Myocyte (in vitro differentiated cells): ENCODE measurements around the gene CX3CR1. TPM values are rescaled to one million over a fixed set of nuclear protein-coding genes. Genes with fewer than 3 reads are reported as not detected.
"Not testable (repeated sequence)": the region's sequence is repeated elsewhere in the genome, so short reads cannot be mapped to it uniquely, and the experiment has no call there.

ENCODE experiments used
- DNase-seq: peaks from one replicate; pipeline ENCODE4 v3.0.0-alpha.2; 2012; ENCODE audit warnings: low read depth
- polyA plus RNA-seq: library from polyadenylated mRNA; unstranded; fragments of >200 nt; gene quantifications from one replicate; pipeline ENCODE4 v1.2.1, GENCODE V29; 2012; ENCODE audit warnings: missing spikeins
- total RNA-seq: library from RNA; depleted of rRNA; stranded (reverse); fragments of >200 nt; gene quantifications from 2 replicates; pipeline ENCODE4 v1.2.3, GENCODE V29; 2014

The CX3CR1 gene
- not detected in 2 replicates for total RNA-seq
- 0.39 TPM for polyA plus RNA-seq

DNA sequence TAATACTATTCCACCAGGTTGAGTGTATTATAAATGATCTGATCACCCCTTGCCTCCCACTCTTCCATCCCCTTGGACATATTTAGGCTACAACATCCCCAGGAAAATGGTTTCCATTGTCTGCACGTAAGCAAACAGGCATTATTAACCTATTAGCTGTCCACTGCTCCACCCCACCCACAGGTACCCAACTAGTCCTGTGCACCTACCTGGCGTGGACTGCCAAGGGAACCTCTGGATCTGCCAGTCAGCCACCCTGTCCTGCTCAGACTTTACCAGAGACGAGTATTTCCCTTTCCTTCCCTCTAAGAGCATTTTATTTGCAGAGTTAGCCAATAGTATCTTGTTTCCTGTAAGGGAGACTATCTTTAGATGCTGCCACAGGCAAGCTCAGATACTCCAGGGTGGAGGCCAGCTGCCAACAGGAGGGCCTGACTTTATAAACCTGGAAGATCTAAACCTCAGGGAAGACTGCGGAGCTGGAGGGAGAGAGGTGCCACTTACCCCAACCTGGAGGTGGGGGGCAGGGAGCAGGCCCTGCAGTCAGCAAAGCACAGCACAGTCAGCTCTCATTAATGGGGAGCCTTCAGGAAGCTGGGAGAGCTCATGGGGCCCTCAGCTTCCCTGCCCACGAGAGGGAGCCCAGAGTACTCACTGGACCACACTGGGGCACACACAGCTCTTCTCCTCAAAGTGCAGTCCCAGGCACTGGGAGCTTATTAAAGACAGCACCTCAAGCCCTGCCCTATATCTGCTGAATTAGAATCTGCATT, at the start of gene CX3CR1:
TSS of gene CX3CR1 (minus strand) at position 292 of the 773 bp plus-strand sequence. CDS start 13,527 bp downstream, outside the sequence.
- DNase-seq, result no peak

DNA sequence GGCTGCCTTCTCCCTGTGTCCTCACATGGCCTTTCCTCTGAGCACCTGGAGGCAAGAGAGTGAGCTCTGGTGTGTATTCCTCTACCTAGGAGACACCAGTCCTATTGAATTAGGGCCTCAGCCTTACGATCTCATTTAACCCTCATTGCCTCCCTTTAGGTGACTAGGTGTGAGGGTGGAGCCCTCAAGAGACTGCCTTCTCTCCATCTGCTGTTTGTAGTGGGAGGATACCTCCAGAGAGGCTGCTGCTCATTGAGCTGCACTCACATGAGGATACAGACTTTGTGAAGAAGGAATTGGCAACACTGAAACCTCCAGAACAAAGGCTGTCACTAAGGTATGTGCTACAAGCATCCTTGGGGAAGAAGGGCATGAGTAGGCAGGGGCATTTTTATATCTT, 49.7 kb upstream of the CX3CR1 start, which contains the start of gene CCR8:
TSS of gene CCR8 (plus strand) at position 217 of the 400 bp plus-strand sequence. CDS start 2,623 bp downstream, outside the sequence.
- no peak for DNase-seq

- DNase-seq, result no peak
Measured at GRCh38 chr3:39327746-39328349, 48.0 kb upstream of the CX3CR1 start.

DNA sequence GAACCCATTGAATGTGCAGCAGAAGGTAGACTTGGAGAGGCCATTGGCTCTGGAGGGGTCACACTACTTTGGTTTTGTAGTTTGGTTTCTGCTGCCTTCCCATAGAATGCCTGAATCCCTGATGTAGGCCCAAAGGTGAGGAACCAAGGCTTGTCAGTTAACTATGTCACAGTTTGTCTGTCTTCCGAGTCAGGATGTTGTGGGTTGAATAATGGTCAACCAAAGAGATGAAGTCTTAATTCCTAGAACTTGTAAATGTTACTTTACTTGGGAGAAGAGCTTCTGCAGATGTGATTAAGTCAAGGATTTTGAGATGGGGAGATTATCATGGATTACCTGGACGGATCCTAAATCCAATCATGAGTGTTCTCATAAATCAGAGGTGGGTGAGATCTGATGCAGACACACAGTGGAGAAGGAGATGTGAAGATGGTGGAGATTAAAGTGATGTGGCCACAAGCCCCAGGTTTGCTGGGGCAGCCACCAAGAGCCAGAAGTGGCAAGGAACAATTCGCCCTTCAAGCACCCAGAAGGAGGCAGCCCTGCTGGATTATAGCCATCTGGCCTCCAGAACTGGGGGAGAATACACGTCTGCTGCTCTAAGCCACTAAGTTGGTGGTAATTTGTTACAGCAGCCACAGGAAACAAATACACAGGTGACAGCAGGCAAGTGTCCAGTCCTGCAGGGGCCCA, 47.4 kb upstream of the CX3CR1 start:
- no peak for DNase-seq

DNA sequence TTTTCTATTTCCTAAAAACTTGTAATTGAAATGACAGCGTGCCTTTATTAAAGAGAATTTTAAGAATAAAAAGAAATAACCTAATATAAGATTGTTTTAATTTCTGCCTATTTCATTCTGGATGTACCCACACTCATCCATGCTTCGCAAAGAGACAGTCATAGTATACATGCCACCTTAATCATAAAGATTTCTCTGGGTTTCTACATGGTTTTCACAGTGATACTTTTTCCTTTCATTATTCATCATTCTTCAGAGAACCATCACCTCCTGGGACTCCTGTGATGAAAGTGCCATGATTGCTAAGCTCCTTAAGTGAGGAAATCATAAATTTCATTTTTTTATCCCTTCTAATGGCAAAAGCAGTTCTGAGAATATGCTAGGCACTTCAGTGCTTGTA, 45.4 kb upstream of the CX3CR1 start:
- no peak for DNase-seq

DNA sequence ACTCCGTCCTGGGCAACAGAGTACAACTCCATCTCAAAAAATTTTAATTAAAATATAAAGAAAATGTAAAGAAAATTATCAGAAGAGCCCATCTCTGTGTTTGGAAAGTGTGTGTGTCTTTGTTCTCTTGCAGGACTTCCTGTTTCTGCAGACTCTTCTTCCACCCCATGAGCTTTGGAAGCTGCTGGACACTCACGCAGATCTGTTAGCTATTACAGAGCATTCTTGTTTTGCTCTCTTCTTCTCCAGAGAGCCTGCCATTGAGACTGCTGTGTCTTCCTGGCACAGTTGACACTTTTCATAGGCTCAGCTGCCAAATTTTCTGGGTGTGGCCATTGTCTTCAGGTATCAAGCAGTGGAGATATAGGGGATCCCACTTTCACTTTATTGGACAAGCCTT, 43.7 kb upstream of the CX3CR1 start:
- no peak for DNase-seq

- no peak for DNase-seq
Measured at GRCh38 chr3:39322936-39323335, 43.1 kb upstream of the CX3CR1 start.

DNA sequence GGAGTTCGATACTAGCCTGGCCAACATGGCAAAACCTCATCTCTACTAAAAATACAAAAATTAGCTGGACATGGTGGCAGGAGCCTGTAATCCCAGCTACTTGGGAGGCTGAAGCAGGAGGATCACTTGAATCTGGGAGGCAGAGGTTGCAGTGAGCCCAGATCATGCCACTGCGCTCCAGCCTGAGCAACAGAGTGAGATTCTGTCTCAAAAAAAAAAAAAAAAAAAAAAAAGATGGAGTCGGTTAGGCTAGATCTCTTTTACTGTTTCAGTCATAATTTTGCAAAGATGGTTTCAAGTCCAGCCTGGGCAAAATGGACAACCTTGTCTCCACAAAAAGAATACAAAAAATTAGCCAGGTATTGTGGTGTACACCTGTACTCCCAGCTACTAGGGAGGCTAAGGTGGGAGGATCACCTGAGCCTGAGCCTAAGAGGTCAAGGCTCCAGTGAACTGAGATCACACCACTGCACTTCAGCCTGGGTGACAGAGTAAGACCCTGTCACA, 42.4 kb upstream of the CX3CR1 start:
- DNase-seq, result not testable (repeated sequence)

DNA sequence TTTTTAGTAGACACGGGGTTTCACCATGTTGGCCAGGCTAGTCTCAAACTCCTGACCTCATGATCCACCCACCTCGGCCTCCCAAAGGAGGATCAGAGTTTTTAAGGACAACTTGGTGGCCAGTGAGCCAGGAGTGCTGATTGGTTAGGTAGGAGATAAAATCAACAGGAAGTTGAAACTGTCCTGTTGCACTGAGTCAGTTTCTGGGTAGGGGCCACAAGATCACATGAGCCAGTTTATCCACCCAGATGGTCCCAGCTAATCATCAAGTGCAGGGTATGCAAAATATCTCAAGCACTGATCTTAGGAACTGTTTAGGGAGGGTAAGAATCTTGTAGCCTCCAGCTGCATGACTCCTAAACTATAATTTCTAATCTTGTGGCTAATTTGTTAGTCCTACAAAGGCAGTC, 41.7 kb upstream of the CX3CR1 start:
- not testable (repeated sequence) for DNase-seq

DNA sequence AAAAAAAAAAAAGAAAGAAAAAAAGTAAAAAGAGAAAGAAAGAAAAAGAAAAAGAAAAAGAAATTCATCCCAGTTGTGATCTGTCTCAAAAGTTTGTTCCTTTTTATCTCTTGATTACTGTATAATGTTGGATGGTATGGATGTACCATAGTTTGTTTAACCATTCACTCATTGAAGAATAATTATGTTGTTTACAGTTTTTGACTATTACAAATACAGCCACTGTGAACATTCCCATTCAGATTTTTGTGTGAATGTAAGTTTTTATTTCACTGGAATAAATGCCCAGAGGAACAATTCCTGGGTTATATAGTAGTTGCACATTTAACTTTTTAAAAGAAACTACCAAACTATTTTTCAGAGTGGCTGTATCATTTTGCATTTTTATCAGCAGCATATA, 39.4 kb upstream of the CX3CR1 start:
- no peak for DNase-seq

GRCh38 chr3:39318301-39318700, 38.5 kb upstream of the CX3CR1 start:
- DNase-seq, result no peak

GRCh38 chr3:39317571-39318169, 37.8 kb upstream of the CX3CR1 start:
- no peak for DNase-seq

DNA sequence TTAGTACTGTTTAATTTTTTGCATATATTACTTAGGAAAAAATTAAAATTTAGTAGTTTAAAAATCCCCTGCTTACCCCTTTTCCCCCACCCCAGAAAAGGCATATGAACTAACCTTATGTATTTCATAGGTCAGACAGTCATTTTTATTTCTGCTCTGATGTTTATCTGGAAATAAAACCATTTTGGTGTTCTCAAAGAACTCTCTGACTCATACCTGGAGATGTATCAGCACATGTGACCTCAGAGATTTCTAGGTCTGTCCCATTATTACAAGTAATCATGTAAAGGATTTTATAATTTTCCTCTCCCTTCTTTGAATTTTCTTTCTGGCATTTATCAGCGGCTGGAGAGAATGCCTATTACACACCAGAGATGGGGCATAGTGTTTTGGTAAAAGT, 35.6 kb upstream of the CX3CR1 start:
- no peak for DNase-seq

GRCh38 chr3:39313289-39313688, 33.5 kb upstream of the CX3CR1 start:
- no peak for DNase-seq

DNA sequence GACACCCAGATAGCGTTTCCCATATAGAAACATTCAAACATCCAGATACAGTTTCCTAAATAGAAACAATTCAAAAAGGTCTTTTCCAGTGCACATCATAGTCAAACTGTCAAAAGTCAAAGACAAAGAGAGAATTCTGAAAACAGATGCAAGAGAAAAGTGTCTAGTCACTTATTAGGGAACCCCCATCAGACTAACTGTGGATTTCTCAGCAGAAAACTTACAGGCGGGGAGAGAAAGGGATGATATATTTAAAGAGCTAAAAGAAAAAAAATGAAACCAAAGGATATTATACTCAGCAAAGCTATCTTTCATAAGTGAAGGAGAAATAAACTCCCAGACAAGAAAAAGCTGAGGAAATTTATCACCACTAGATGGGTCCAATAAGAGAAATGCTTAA, 22.3 kb upstream of the CX3CR1 start:
- DNase-seq, result no peak

DNA sequence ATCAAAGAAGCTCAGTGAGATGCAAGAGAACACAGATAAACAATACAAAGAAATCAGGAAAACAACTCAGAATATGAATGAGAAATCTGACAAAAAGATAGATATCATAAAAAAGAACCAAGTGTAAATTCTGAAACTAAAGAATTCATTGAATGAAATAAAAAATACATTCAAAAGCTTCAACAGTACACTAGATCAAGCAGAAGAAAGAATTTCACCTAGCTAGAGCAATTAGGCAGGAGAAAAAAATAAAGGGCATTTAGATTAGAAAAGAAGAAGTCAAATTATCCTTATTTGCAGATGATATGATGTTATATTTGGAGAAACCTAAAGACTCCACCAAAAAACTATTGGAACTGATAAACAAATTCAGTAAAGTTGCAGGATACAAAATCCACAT, 19.4 kb upstream of the CX3CR1 start:
- no peak for DNase-seq

- no peak for DNase-seq
Measured at GRCh38 chr3:39296197-39297077, 16.6 kb upstream of the CX3CR1 start.

DNA sequence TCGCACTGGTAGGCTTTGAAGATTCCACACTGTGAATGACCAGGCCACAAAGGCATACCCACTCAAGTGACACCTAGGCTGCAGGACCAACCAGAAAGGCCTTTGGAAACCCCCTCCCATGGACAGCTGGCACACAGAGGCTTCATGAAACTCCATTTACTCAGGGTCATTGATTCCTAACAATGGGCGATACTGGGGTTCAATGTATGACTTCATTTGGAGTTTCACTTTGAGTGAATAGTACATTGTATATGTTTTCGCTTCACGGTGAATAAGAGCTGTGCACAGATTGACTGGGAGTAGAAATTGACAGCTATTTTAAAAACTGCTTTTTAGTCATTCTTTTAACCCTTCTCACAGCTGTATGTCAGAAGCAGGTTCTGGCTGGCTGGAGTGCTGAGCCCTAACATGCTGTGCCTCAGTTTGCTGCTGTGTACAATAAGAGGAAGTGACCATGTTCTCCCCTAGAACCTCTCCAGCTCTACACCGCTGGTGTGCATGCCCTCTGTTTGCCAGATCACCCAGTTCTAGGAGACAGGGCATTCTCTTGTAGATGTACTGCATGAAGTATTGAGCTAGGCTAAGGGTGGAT, 15.4 kb upstream of the CX3CR1 start:
- DNase-seq, result no peak

DNA sequence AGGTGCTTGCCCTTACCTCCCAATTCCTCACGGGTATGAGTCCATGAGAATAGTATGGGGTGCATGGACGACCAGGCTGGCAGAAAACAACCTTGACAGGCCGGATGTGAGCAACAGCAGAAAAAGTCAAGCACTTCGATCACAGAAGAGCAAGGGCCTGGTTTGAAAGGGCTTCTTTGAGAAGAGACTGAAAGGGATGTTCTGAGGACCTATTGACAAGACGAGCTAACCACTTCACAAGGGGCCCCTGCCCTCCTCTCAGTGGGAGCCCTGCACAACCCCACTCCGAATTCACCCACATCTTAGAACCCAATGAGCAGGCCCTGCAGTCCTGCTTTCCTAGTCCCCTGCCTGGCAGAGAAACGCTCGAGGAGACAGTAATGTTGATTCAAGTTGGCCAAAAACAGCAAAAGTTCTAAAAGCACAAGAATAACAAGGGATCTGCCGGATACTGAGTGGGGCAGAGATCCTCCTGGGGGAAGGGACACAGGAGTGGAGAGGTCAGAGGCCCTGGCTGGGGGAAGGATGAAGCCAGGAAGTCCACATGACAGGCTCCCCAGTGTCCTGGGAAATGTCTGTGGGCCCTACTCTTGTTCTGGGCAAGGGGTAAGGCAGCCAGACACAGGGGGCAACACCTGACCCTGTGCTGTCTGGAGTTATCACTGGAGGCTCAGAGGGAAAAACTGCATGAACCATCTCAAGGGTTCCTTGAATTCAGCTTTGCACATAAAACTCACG, 14.8 kb upstream of the CX3CR1 start:
- DNase-seq, result no peak
